ENCODE results near the gene SLC22A16. TPM values are rescaled to one million over a fixed set of nuclear protein-coding genes. Genes with fewer than 3 reads are reported as not detected.

Gene SLC22A16
- total and polyA plus RNA-seq, 2 of the 13 experiments (the other 11 are each of a cell fraction or from before 2014, with no cell fraction given), result 0.04 TPM; not detected in 1

- no peak for TF ChIP-seq ARID4A (CRISPR knock-in tag; IDR thresholded peaks at IDR 0.05; ENCODE audit: borderline replicate concordance)
These were observed 81.2 kb downstream of the SLC22A16 start (continued) for GRCh38 chr6:110395221-110395620.

GRCh38 chr6:110394409-110394808 is 82.0 kb downstream of the SLC22A16 start:
- in situ Hi-C loops (cut with HindIII; ENCODE audit: extremely low pct_ligation_motif_present, low pct_unique_long_range_greater_than_20kb), result loop anchor here (10.0 to 25.0 kb wide), 4 partner anchors 220 to 857 kb away; partner anchors contain the start of gene WASF1
- TF ChIP-seq ZNF318 (CRISPR knock-in tag; IDR thresholded peaks at IDR 0.05) (no peak), HDAC1 (CRISPR knock-in tag; IDR thresholded peaks at IDR 0.05) (no peak), ZXDC (CRISPR knock-in tag; IDR thresholded peaks at IDR 0.05) (no peak), ZNF451 (CRISPR knock-in tag; IDR thresholded peaks at IDR 0.05) (no peak), ZNF616 (CRISPR knock-in tag; IDR thresholded peaks at IDR 0.05; ENCODE audit: low read depth) (no peak)

More at GRCh38 chr6:110394409-110394808, 82.0 kb downstream of the SLC22A16 start:
- WGBS (ENCODE audit: low lambda C conversion rate), result 98% methylated on average over 4 of the region's 4 CpGs
- Histone ChIP-seq H4K20me1 (ENCODE audit: insufficient read depth, low read length) (no peaks in the 10 kb centered on the region), H3K9me3 (ENCODE audit: low read length) (no peaks in the 10 kb centered on the region), H3K27me3 (ENCODE audit: control insufficient read depth in 1 of 2, insufficient read depth in 2 of 2, low read length in 2 of 2) (no peaks in the 10 kb centered on the region), H3K4me2 (ENCODE audit: low read depth, low read length) (no peak overlapping the region), H3K79me2 (ENCODE audit: insufficient read depth, low read length) (no peaks in the 10 kb centered on the region), H3K9ac (ENCODE audit: insufficient read depth, low read depth, low read length) (no peak overlapping the region), H3K36me3 (replicated peaks in 1 of 2; ENCODE audit: control insufficient read depth in 1 of 2, insufficient read depth in 2 of 2, low read length in 2 of 2) (no peaks in the 10 kb centered on the region), H2AFZ (ENCODE audit: low read length) (no peak overlapping the region), H3K4me1 (ENCODE audit: insufficient read depth, low read length) (peaks cover 11% of the 10 kb centered on the region), H3K4me3 (replicated peaks in 1 of 3; ENCODE audit: insufficient read depth in 1 of 3, low read depth in 2 of 3, low read length in 3 of 3) (no peak overlapping the region), H3K27ac (ENCODE audit: extremely low read length, insufficient read depth, low read length) (no peak overlapping the region)
- ChIA-PET POLR2A (no interaction called here), CTCF (ENCODE audit: low intra/inter-chr PET ratio, low total read pairs) (no interaction called here)
- no peak for FAIRE-seq
- no peak for DNase-seq (ENCODE audit: low spot score)
- no peak for ATAC-seq
- intact Hi-C loops (cut with micrococcal nuclease; ENCODE audit: unreplicated experiment), result no loop called here
- no TSS peak for BruUV-seq (replicated peaks)

All from HepG2 (cell line).